ENCODE data around the gene BCLAF1. TPM values are rescaled to one million over a fixed set of nuclear protein-coding genes. Genes with fewer than 3 reads are reported as not detected.
A peak's percentile ranks its signal among the peaks of the same experiment; 100 is the strongest.

Gene BCLAF1
- total and polyA plus RNA-seq, 9 of the 15 experiments (the other 6 are each of a cell fraction or from before 2014, with no cell fraction given): 65.4 to 286 (median 165) TPM

DNA sequence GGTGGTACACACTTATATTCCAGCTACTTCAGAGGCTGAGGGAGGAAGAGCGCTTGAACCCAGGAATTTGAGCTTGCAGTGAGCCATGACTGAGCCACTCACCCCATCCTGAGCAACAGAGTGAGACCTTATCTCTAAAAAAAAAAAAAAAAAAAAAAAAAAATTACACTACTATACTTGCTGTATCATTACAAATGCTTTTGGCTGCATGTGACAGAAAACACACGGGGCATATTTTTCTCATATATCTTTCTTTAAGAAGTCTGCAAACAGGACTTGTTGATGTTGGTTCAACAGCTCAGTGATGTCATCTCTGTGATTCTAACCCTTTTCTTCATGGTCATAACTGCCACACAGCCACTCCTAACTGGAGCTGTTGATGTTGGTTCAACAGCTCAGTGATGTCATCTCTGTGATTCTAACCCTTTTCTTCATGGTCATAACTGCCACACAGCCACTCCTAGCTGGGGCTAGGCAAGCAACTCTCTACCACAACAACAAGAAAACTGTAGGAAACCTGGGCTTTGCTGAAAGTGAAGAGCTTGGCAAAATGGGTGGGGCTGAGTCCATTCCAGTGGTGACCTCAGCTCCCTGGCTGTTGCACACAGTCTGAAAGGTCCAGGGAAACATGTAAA lies 59.3 kb downstream of the BCLAF1 start (continued):
- TF ChIP-seq C11orf30 (IDR thresholded peaks at IDR 0.05; ENCODE audit: low read depth): 0 out of 2 replicates have a peak, but pooled peaks have one; percentile 8
- TF ChIP-seq, protein P1, sequence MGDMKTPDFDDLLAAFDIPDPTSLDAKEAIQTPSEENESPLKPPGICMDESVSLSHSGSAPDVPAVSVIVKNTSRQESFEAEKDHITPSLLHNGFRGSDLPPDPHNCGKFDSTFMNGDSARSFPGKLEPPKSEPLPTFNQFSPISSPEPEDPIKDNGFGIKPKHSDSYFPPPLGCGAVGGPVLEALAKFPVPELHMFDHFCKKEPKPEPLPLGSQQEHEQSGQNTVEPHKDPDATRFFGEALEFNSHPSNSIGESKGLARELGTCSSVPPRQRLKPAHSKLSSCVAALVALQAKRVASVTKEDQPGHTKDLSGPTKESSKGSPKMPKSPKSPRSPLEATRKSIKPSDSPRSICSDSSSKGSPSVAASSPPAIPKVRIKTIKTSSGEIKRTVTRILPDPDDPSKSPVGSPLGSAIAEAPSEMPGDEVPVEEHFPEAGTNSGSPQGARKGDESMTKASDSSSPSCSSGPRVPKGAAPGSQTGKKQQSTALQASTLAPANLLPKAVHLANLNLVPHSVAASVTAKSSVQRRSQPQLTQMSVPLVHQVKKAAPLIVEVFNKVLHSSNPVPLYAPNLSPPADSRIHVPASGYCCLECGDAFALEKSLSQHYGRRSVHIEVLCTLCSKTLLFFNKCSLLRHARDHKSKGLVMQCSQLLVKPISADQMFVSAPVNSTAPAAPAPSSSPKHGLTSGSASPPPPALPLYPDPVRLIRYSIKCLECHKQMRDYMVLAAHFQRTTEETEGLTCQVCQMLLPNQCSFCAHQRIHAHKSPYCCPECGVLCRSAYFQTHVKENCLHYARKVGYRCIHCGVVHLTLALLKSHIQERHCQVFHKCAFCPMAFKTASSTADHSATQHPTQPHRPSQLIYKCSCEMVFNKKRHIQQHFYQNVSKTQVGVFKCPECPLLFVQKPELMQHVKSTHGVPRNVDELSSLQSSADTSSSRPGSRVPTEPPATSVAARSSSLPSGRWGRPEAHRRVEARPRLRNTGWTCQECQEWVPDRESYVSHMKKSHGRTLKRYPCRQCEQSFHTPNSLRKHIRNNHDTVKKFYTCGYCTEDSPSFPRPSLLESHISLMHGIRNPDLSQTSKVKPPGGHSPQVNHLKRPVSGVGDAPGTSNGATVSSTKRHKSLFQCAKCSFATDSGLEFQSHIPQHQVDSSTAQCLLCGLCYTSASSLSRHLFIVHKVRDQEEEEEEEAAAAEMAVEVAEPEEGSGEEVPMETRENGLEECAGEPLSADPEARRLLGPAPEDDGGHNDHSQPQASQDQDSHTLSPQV (IDR thresholded peaks at IDR 0.05): 0 out of 2 replicates have a peak, but pooled peaks have one; percentile 21
- no peak for TF ChIP-seq KAT7 (CRISPR knock-in tag; IDR thresholded peaks at IDR 0.05; ENCODE audit: borderline replicate concordance)
- no peak for TF ChIP-seq POLR2AphosphoS5 (IDR thresholded peaks at IDR 0.05; ENCODE audit: control insufficient read depth, insufficient read depth, low read depth, low read length)
- TF ChIP-seq, protein P2, sequence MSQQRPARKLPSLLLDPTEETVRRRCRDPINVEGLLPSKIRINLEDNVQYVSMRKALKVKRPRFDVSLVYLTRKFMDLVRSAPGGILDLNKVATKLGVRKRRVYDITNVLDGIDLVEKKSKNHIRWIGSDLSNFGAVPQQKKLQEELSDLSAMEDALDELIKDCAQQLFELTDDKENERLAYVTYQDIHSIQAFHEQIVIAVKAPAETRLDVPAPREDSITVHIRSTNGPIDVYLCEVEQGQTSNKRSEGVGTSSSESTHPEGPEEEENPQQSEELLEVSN (IDR thresholded peaks at IDR 0.05; ENCODE audit: borderline replicate concordance in 1 of 2, extremely low read depth in 1 of 2, insufficient read depth in 1 of 2, insufficient read length in 1 of 2, low read depth in 1 of 2, low read length in 1 of 2, poor library complexity in 1 of 2, severe bottlenecking in 1 of 2): no peak
- peak; percentile 46; the same call in 1 of the 2 replicates for TF ChIP-seq BACH1 (tag; IDR thresholded peaks at IDR 0.05)
- TF ChIP-seq ETV6 (IDR thresholded peaks at IDR 0.05; ENCODE audit: borderline replicate concordance in 1 of 2, low read depth in 2 of 2, low read length in 1 of 2): no peak
- TF ChIP-seq ETV6 (CRISPR knock-in tag; IDR thresholded peaks at IDR 0.05; ENCODE audit: borderline replicate concordance): no peak
- no peak for TF ChIP-seq ATF1 (CRISPR knock-in tag; IDR thresholded peaks at IDR 0.05)
- peak; percentile 75 for TF ChIP-seq ATF1 (tag; IDR thresholded peaks at IDR 0.05)
- 0 out of 2 replicates have a peak, but pooled peaks have one; percentile 21 for TF ChIP-seq JUN (IDR thresholded peaks at IDR 0.05; ENCODE audit: borderline replicate concordance, low read depth, low read length)
- TF ChIP-seq JUN (CRISPR knock-in tag; IDR thresholded peaks at IDR 0.05; ENCODE audit: borderline replicate concordance): no peak
- no peak for TF ChIP-seq MTA2 (IDR thresholded peaks at IDR 0.05; ENCODE audit: low read depth)
- TF ChIP-seq, protein P3, sequence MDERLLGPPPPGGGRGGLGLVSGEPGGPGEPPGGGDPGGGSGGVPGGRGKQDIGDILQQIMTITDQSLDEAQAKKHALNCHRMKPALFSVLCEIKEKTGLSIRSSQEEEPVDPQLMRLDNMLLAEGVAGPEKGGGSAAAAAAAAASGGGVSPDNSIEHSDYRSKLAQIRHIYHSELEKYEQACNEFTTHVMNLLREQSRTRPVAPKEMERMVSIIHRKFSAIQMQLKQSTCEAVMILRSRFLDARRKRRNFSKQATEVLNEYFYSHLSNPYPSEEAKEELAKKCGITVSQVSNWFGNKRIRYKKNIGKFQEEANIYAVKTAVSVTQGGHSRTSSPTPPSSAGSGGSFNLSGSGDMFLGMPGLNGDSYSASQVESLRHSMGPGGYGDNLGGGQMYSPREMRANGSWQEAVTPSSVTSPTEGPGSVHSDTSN (CRISPR knock-in tag; IDR thresholded peaks at IDR 0.05; ENCODE audit: low read depth): no peak
- TF ChIP-seq, protein P3 (tag; conservative IDR thresholded peaks at IDR 0.05; ENCODE audit: low read depth): peak; percentile 34; the same call in 1 of the 2 replicates
- TF ChIP-seq, protein P4, sequence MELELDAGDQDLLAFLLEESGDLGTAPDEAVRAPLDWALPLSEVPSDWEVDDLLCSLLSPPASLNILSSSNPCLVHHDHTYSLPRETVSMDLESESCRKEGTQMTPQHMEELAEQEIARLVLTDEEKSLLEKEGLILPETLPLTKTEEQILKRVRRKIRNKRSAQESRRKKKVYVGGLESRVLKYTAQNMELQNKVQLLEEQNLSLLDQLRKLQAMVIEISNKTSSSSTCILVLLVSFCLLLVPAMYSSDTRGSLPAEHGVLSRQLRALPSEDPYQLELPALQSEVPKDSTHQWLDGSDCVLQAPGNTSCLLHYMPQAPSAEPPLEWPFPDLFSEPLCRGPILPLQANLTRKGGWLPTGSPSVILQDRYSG (tag; conservative IDR thresholded peaks at IDR 0.05; ENCODE audit: low read depth): peak; percentile 80; the same call in 1 of the 2 replicates
- TF ChIP-seq ZNF140 (CRISPR knock-in tag; IDR thresholded peaks at IDR 0.05): no peak
- TF ChIP-seq ZNF175 (CRISPR knock-in tag; IDR thresholded peaks at IDR 0.05; ENCODE audit: low read depth): 0 out of 2 replicates have a peak, but pooled peaks have one; percentile 49
- no peak for TF ChIP-seq ZNF717 (CRISPR knock-in tag; IDR thresholded peaks at IDR 0.05)
